H9 (cell line): ENCODE data around the gene NF1. TPM values are rescaled to one million over a fixed set of nuclear protein-coding genes. Genes with fewer than 3 reads are reported as not detected.

ENCODE experiments used
- DNase-seq: peaks from one replicate; pipeline ENCODE4 v3.0.0-alpha.2; 2017
- H2AFZ ChIP-seq: one replicate; pipeline ENCODE4 v1.6.1; 2013; ENCODE audit warnings: mild to moderate bottlenecking, low read length, control low read depth, moderate library complexity
- H2AK5ac ChIP-seq: 2 replicates; pipeline ENCODE4 v1.6.1; 2013; ENCODE audit warnings: low read length, control low read depth, mixed read lengths; ENCODE audit not compliant: insufficient read length
- H2BK120ac ChIP-seq: one replicate; pipeline ENCODE4 v1.6.1; 2013; ENCODE audit warnings: low read depth, mild to moderate bottlenecking, low read length, control low read depth, inconsistent platforms; ENCODE audit not compliant: poor library complexity, severe bottlenecking
- H2BK12ac ChIP-seq: 2 replicates; pipeline ENCODE4 v1.6.1; 2013; ENCODE audit warnings: low read length, control low read depth, mixed read lengths, low read depth; ENCODE audit not compliant: insufficient read length
- H2BK15ac ChIP-seq: 2 replicates; pipeline ENCODE4 v1.6.1; 2013; ENCODE audit warnings: low read depth, low read length, control low read depth
- H2BK20ac ChIP-seq: one replicate; pipeline ENCODE4 v1.6.1; 2013; ENCODE audit warnings: low read depth, mild to moderate bottlenecking, low read length, control low read depth, inconsistent platforms; ENCODE audit not compliant: poor library complexity, severe bottlenecking
- H2BK5ac ChIP-seq: 2 replicates; pipeline ENCODE4 v1.6.1; 2013; ENCODE audit warnings: low read length, control low read depth, mixed read lengths; ENCODE audit not compliant: insufficient read length
- H3K14ac ChIP-seq: 2 replicates; pipeline ENCODE4 v1.6.1; 2013; ENCODE audit warnings: low read length, control low read depth; ENCODE audit not compliant: insufficient read depth
- H3K18ac ChIP-seq: 2 replicates; pipeline ENCODE4 v1.6.1; 2013; ENCODE audit warnings: low read depth, mild to moderate bottlenecking, mixed read lengths, low read length, control low read depth; ENCODE audit not compliant: insufficient read length
- H3K23ac ChIP-seq: 2 replicates; pipeline ENCODE4 v1.6.1; 2013; ENCODE audit warnings: low read length, control low read depth, mixed read lengths, low read depth; ENCODE audit not compliant: insufficient read length
- H3K23me2 ChIP-seq: 2 replicates; pipeline ENCODE4 v1.6.1; 2013; ENCODE audit warnings: low read depth, mild to moderate bottlenecking, mixed read lengths, low read length, control low read depth; ENCODE audit not compliant: insufficient read length, poor library complexity, severe bottlenecking
- H3K27ac ChIP-seq: 2 replicates; pipeline ENCODE4 v1.5.1; 2013; ENCODE audit warnings: low read length, control low read depth, mixed read lengths, low read depth; ENCODE audit not compliant: insufficient read length
- H3K27me3 ChIP-seq: 2 replicates; pipeline ENCODE4 v1.6.1; 2013; ENCODE audit warnings: low read length, control low read depth, inconsistent platforms; ENCODE audit not compliant: insufficient read depth
- H3K4ac ChIP-seq: 2 replicates; pipeline ENCODE4 v1.6.1; 2013; ENCODE audit warnings: low read depth, mild to moderate bottlenecking, control low read depth, inconsistent platforms, low read length, moderate library complexity
- H3K4me1 ChIP-seq: 2 replicates; pipeline ENCODE4 v1.6.1; 2013; ENCODE audit warnings: low read length, control low read depth, inconsistent platforms; ENCODE audit not compliant: insufficient read depth
- H3K4me2 ChIP-seq: 2 replicates; pipeline ENCODE4 v1.6.1; 2013; ENCODE audit warnings: low read length, control low read depth, mixed read lengths; ENCODE audit not compliant: insufficient read length, insufficient read depth
- H3K56ac ChIP-seq: 2 replicates; pipeline ENCODE4 v1.6.1; 2013; ENCODE audit warnings: low read depth, mild to moderate bottlenecking, mixed read lengths, low read length, control low read depth; ENCODE audit not compliant: insufficient read length
- H3K79me1 ChIP-seq: 2 replicates; pipeline ENCODE4 v1.6.1; 2013; ENCODE audit warnings: low read depth, mild to moderate bottlenecking, moderate library complexity, low read length, control low read depth, inconsistent platforms; ENCODE audit not compliant: insufficient read depth, poor library complexity, severe bottlenecking
- H3K79me2 ChIP-seq: 2 replicates; pipeline ENCODE4 v1.6.1; 2013; ENCODE audit warnings: low read length, control low read depth, inconsistent platforms; ENCODE audit not compliant: insufficient read depth
- H3K9ac ChIP-seq: 2 replicates; pipeline ENCODE4 v1.6.1; 2013; ENCODE audit warnings: low read length, control low read depth, mixed read lengths; ENCODE audit not compliant: insufficient read length; ENCODE audit errors: extremely low read depth
- H3K9me3 ChIP-seq: one replicate; pipeline ENCODE4 v1.6.1; 2013; ENCODE audit warnings: low read depth, low read length, inconsistent platforms; ENCODE audit not compliant: control insufficient read depth
- H3T11ph ChIP-seq: one replicate; pipeline ENCODE4 v1.6.1; 2013; ENCODE audit warnings: mild to moderate bottlenecking, low read length, control low read depth, inconsistent platforms
- H4K20me1 ChIP-seq: one replicate; pipeline ENCODE4 v1.6.1; 2013; ENCODE audit not compliant: control insufficient read depth, insufficient read length, insufficient read depth
- H4K5ac ChIP-seq: 2 replicates; pipeline ENCODE4 v1.6.1; 2013; ENCODE audit warnings: low read depth, mild to moderate bottlenecking, mixed read lengths, low read length, control low read depth; ENCODE audit not compliant: insufficient read length
- H4K8ac ChIP-seq: replicated peaks from 2 replicates; pipeline ENCODE4 v1.6.1; 2013; ENCODE audit warnings: low read length, control low read depth, mixed read lengths, low read depth; ENCODE audit not compliant: insufficient read length
- H4K91ac ChIP-seq: 2 replicates; pipeline ENCODE4 v1.6.1; 2013; ENCODE audit warnings: low read depth, mild to moderate bottlenecking, moderate library complexity, mixed read lengths, low read length, control low read depth; ENCODE audit not compliant: insufficient read length
- H3K27ac Mint-ChIP-seq, 3 experiments: 2 replicates in 2 of 3; 3 replicates in 1 of 3; pipeline ENCODE4 v1.8.0; 2020 to 2021; ENCODE audit warnings: mixed read lengths in 3 of 3, mild to moderate bottlenecking in 1 of 3, moderate library complexity in 1 of 3
- H3K27me3 Mint-ChIP-seq: 2 replicates; pipeline ENCODE4 v1.8.0; 2021; ENCODE audit warnings: low read depth, mild to moderate bottlenecking, moderate library complexity, mixed read lengths
- H3K36me3 Mint-ChIP-seq, 3 experiments: 2 replicates in 2 of 3; 3 replicates in 1 of 3; pipeline ENCODE4 v1.8.0; 2020 to 2021; ENCODE audit warnings: low read depth in 3 of 3, mixed read lengths in 3 of 3; ENCODE audit not compliant: insufficient read depth in 1 of 3
- H3K4me1 Mint-ChIP-seq, 2 experiments: 2 replicates each; pipeline ENCODE4 v1.8.0; 2020; ENCODE audit warnings: mixed read lengths in 2 of 2
- H3K4me3 Mint-ChIP-seq, 2 experiments: 2 replicates in 1 of 2; 3 replicates in 1 of 2; pipeline ENCODE4 v1.8.0; 2020 to 2021; ENCODE audit warnings: mild to moderate bottlenecking in 2 of 2, mixed read lengths in 2 of 2, moderate library complexity in 1 of 2
- H3K9me3 Mint-ChIP-seq, 2 experiments: 2 replicates in 1 of 2; 3 replicates in 1 of 2; pipeline ENCODE4 v1.8.0; 2020; ENCODE audit warnings: mild to moderate bottlenecking in 2 of 2, mixed read lengths in 2 of 2, moderate library complexity in 1 of 2
- WGBS: extraction: QIAGEN DNeasy Blood & Tissue Kit; methylation state at CpG from one replicate; pipeline ENCODE4 v1.1.7; 2013; ENCODE audit warnings: missing lambda C conversion rate, low lambda C conversion rate, mixed read lengths; ENCODE audit not compliant: insufficient read length; ENCODE audit errors: extremely low coverage; 5-methylcytosine and 5-hydroxymethylcytosine counted together
- total RNA-seq: library from RNA; stranded (reverse); gene quantifications from 2 replicates; pipeline ENCODE4 v1.2.1, GENCODE V29; 2021
- TF ChIP-seq, protein P1 (sequence below): fragments of 200-600 bp; sonication (generic); conservative IDR thresholded peaks from 3 replicates; pipeline ENCODE4 v1.8.0; 2021; ENCODE audit warnings: antibody characterized with exemption, mild to moderate bottlenecking

Gene NF1
- total RNA-seq, 1 experiment from 2014 or later: 38.1 TPM

DNA sequence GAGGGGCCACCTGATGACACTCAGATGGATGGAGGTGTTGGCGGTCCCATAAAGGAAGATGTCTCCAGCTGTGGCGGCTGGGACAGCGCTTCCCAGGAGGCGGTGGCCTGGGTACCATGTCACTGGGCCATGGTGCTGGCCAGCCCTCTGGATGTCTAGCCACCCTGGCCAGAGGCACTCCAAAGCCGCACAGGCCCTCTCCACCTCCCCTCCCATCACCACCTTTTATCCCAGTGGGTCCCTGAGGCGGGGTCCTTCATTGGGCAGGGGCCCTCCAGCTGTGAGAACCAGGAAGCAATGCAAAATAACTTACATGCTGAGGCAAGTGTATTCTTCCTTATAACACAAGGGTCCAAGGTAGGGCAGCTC lies 319.8 kb downstream of the NF1 start:
- WGBS: no CpG with 5 or more reads among the region's 6 CpGs
- Histone ChIP-seq H2BK120ac (no peak overlapping the region), H3K4me1 (no peaks in the 10 kb centered on the region; the same call in 1 of the 2 replicates), H4K8ac (no peak overlapping the region), H3K79me1 (no peaks in the 10 kb centered on the region), H2BK5ac (no peak overlapping the region), H2BK12ac (no peak overlapping the region), H3K27me3 (no peaks in the 10 kb centered on the region), H3K79me2 (no peaks in the 10 kb centered on the region), H4K20me1 (peaks cover 4% of the 10 kb centered on the region), H3K9ac (no peak overlapping the region), H3K18ac (no peak overlapping the region), H3K23ac (no peak overlapping the region), H2BK20ac (no peak overlapping the region), H3K9me3 (no peaks in the 10 kb centered on the region), H3K27ac (no peak overlapping the region), H3K4me2 (no peak overlapping the region), H3K4ac (no peak overlapping the region), H3T11ph (no peak overlapping the region), H3K23me2 (no peaks in the 10 kb centered on the region), H2AFZ (no peak overlapping the region), H3K14ac (no peak overlapping the region), H4K91ac (no peak overlapping the region), H2BK15ac (no peak overlapping the region), H2AK5ac (no peak overlapping the region), H3K56ac (no peak overlapping the region), H4K5ac (no peak overlapping the region)
- Mint-ChIP-seq H3K9me3 (no peaks in the 10 kb centered on the region; a peak in 1 of 5 replicates), H3K27me3 (no peaks in the 10 kb centered on the region), H3K36me3 (no peaks in the 10 kb centered on the region), H3K4me3 (no peak overlapping the region), H3K27ac (no peak overlapping the region), H3K4me1 (peaks cover 47 to 78% of the 10 kb centered on the region in 2 experiments)
- DNase-seq: peak; percentile 28
- TF ChIP-seq, protein P1, sequence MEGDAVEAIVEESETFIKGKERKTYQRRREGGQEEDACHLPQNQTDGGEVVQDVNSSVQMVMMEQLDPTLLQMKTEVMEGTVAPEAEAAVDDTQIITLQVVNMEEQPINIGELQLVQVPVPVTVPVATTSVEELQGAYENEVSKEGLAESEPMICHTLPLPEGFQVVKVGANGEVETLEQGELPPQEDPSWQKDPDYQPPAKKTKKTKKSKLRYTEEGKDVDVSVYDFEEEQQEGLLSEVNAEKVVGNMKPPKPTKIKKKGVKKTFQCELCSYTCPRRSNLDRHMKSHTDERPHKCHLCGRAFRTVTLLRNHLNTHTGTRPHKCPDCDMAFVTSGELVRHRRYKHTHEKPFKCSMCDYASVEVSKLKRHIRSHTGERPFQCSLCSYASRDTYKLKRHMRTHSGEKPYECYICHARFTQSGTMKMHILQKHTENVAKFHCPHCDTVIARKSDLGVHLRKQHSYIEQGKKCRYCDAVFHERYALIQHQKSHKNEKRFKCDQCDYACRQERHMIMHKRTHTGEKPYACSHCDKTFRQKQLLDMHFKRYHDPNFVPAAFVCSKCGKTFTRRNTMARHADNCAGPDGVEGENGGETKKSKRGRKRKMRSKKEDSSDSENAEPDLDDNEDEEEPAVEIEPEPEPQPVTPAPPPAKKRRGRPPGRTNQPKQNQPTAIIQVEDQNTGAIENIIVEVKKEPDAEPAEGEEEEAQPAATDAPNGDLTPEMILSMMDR: no peak
